HG03575 (cell line): ENCODE results near the gene P2RX4.
"Not testable (repeated sequence)": the region's sequence is repeated elsewhere in the genome, so short reads cannot be mapped to it uniquely, and the experiment has no call there.

Experiments used
- ATAC-seq: cut with Tn5 transposase; IDR thresholded peaks from one replicate; pipeline ENCODE4 v1.9.1; 2021; ENCODE audit not compliant: unreplicated experiment, insufficient number of reproducible peaks, low FRiP score; ENCODE audit errors: extremely low read depth

The P2RX4 gene

GRCh38 chr12:121209624-121210572 lies at the start of gene P2RX4:
Gene P2RX4 (plus strand): TSS chr12:121210129. CDS start chr12:121210165, 36 bp downstream.
- ATAC-seq, result no peak

- no peak for ATAC-seq
These were observed 47.5 kb upstream of the P2RX4 start for GRCh38 chr12:121162384-121162783.

DNA sequence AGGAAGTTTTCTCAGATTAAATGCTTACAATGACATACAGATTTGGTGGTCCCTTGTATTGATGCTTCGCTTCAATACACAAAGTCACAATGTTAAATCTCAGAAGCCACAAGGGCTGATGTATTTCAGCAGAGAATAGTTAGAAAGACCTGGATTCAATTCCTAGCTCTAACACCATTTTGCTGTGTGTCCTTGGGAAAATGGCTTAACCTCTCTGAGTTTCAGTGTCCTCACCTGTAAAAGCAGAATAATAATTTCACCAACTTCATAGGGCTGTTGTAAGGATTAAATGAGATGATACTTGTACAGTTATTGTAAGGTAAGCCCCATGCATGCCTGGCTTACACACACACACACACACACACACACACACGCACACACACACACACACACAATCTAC lies 46.9 kb upstream of the P2RX4 start:
- no peak for ATAC-seq

DNA sequence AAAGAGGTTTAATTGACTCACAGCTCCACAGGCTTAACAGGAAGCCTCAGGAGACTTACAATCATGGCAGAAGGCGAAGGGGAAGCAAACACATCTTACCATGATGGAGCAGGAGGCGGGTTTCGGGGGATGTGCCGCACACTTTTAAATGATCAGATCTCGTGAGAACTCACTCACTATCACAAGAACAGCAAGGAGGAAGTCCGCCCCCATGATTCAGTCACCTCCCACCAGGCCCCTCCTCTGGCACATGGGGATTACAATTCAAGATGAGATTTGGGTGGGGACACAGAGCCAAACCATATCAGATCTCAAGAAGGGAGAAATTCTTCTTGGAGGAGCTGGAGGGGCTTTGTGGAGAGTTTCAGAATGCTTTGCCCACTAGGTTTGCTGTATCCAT lies 45.1 kb upstream of the P2RX4 start:
- ATAC-seq, result not testable (repeated sequence)

DNA sequence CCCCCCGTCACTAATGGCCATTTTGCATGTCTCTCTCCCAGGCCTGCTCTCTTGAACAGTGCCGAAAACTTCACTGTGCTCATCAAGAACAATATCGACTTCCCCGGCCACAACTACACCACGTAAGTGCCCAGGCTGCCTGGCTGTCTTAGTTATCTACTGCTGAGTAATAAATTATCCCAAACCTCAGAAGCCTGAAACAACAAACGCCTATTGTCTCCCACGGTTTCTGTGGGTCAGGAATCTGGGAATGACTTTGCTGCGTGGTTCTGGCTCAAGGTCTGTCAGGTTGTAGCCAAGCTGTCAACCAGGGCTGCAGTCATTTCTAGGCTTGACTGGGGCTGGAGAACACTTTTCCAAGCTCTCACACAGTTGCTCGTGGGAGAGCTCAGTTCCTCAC lies 44.6 kb upstream of the P2RX4 start:
- no peak for ATAC-seq

DNA sequence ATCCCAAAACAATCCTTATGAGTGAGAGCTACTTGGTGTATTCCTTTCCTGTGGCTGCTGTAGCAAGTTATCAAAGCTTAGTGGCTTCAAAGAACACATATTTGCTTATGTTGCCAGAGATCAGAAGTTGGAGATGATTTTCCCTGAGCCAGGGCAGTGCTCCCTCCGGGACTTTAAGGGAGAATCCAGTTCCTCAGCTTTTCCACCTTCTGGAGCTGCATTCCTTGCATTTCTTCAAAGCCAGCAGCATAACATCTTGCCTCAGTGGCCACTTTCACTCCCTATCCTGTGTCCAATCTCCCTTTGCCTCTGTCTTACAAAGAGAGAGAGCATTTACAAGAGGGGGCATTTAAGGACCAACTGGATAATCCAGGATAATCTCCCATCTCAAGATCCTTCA lies 43.6 kb upstream of the P2RX4 start:
- ATAC-seq, result no peak

DNA sequence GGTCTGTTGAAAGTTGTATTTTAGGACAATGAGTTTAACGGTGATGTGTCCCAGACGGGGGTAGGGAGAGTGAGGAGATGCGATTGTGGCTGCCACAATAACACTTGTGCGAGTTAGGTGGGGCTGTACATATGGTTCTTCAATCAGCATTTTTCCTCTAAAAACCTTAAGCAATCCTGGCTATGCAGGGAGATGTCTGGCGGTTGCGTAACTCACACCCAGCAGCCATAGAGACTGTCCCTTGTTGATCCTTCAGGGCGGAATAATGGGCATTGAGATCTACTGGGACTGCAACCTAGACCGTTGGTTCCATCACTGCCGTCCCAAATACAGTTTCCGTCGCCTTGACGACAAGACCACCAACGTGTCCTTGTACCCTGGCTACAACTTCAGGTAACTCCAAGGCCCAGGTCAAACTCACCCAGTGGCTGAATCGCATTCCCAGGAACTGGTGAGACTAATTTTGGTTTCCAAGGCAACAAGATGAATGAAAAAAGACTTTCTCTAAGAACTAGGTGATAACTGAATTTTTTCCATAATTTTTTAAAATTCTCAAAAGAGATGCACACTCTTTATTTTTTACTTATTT lies 42.6 kb upstream of the P2RX4 start:
- ATAC-seq, result no peak

DNA sequence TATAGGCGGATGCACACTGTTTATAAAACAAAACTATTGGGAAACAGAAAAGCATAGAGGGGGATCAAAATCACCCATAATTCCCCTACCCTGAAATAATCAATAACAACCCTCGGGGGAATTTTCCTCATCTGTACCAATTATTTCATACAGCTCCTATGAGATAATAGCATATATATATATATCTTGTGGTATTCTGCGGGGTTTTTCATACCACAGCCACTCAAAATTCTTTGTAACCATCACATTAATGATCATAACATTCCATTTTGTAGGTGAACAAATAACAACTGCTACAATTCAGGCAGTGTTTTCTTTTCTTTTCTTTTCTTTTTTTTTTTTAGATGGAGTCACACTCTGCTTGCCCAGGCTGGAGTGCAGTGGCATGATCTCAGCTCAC lies 42.0 kb upstream of the P2RX4 start:
- no peak for ATAC-seq

DNA sequence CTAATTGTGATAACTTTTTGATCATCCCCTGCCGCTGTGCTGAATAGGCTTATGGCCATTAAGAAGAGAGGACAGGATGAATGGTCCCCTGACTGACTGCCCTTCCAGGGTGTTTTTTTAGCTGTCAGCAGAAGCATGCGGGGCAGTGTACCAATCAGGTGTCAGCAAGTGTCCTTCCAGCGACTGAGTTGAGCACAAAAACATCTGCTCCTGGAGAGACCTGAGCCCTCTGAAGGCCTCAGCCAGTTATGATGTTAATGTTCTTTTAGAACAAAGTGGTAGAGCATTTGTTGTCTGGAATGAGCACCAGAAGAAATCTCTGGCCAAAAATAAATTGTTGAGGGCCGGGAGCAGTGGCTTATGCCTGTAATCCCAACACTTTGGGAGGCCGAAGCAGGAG lies 39.8 kb upstream of the P2RX4 start:
- no peak for ATAC-seq

- no peak for ATAC-seq
These were observed 39.2 kb upstream of the P2RX4 start for GRCh38 chr12:121170611-121171260.

- no peak for ATAC-seq
These were observed 37.8 kb upstream of the P2RX4 start for GRCh38 chr12:121172145-121172544.

DNA sequence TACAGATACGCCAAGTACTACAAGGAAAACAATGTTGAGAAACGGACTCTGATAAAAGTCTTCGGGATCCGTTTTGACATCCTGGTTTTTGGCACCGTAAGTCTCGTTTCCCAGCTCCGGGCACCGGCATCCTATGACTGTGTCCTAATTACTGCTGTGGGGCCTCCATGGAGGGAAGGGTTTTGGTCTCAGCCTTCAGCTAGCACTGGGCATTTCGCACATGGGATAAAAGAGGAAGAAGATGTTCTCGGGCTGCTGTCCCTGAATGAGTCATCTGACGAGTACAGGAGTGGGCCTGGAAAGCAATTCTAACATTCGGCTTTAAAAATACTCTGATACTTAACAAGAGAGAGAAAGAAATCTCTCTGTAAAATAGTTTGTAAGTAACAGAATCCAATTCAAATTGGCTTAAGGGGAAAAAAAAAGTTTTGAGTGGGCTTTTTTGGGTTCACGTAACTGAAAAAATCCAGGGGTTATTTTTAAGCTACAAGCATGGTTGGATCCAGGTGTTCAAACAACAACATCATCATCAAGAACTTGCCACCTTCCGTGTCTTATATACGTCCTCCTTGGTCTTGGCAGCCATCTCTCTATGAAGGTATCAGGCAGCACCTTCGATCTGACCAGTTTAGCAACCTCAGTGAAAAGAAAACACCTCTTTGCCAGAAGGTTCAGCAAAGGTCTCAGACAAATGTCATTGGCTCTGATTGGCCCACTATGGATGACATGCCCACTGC lies 34.4 kb upstream of the P2RX4 start:
- no peak for ATAC-seq

DNA sequence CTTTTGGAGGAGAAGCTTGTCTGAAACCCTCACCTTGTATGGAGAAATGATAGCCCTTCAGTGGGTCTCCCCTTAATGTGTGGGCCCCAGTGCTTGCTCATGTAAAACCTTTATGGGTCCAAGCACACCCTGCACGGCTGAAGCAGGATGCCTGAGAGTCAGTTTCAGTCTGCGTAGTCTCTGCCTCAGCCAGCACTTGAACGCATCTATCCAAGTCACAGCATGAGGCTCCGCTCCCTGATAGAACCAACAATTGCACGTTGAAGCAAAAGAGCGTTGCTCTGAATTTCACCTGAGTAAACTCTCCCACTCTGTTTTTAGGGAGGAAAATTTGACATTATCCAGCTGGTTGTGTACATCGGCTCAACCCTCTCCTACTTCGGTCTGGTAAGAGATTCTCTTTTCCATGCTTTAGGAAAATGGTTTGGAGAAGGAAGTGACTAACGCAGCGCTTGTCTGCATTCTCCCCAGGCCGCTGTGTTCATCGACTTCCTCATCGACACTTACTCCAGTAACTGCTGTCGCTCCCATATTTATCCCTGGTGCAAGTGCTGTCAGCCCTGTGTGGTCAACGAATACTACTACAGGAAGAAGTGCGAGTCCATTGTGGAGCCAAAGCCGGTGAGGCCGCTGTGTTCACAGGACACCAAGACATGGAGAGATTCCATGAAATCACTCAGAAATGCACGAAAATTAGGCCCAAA lies 33.0 kb upstream of the P2RX4 start:
- no peak for ATAC-seq

DNA sequence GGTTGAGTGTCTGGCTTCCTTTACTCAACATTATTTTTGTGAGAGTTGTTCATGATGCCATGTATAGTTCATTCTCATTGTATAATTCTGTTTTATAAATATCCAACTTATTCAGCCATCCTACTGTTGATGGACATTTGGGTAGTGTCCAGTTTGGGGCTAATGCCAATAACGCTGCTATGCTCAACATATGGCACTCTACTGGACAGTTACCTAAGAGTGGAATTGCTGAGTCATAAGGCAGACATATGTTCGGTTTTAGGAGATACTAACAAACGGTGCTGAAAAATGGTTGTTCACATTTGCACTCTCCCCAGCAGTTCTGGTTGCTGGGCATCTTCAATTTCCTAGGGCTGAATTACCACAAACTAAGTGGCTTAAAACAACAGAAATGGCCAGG lies 28.7 kb upstream of the P2RX4 start:
- no peak for ATAC-seq

GRCh38 chr12:121182222-121182893 lies 27.6 kb upstream of the P2RX4 start:
- ATAC-seq, result no peak

DNA sequence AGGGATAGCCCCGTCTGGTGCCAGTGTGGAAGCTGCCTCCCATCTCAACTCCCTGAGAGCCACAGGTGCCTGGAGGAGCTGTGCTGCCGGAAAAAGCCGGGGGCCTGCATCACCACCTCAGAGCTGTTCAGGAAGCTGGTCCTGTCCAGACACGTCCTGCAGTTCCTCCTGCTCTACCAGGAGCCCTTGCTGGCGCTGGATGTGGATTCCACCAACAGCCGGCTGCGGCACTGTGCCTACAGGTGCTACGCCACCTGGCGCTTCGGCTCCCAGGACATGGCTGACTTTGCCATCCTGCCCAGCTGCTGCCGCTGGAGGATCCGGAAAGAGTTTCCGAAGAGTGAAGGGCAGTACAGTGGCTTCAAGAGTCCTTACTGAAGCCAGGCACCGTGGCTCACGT lies 25.5 kb upstream of the P2RX4 start:
- no peak for ATAC-seq

DNA sequence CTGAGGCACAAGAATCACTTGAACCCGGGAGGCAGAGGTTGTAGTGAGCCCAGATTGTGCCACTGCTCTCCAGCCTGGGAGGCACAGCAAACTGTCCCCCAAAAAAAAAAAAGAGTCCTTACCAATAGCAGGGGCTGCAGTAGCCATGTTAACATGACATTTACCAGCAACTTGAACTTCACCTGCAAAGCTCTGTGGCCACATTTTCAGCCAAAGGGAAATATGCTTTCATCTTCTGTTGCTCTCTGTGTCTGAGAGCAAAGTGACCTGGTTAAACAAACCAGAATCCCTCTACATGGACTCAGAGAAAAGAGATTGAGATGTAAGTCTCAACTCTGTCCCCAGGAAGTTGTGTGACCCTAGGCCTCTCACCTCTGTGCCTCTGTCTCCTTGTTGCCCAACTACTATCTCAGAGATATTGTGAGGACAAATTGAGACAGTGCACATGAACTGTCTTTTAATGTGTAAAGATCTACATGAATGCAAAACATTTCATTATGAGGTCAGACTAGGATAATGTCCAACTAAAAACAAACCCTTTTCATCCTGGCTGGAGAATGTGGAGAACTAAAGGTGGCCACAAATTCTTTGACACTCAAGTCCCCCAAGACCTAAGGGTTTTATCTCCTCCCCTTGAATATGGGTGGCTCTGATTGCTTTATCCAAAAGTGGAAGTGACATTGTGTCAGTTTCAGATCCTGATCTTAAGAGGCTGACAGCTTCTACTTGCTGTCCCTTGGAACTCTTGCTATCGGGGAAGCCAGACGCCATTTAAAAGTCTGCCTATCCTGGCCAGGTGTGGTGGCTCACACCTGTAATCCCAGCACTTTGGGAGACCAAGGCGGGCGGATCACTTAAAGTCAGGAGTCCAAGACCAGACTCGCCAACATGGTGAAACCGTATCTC lies 24.7 kb upstream of the P2RX4 start:
- ATAC-seq, result no peak
